GM12875 (cell line): ENCODE measurements around the gene KLRG1.

Source experiments
- H3K4me3 ChIP-seq: one replicate; pipeline ENCODE4 v1.5.1; 2011; ENCODE audit warnings: low read depth, low read length, control low read depth
- CTCF ChIP-seq: IDR thresholded peaks from 2 replicates; pipeline ENCODE4 v1.5.1; 2011; ENCODE audit warnings: low read depth, mild to moderate bottlenecking, control low read depth, inconsistent platforms, low read length, moderate library complexity, borderline replicate concordance; ENCODE audit not compliant: insufficient read depth

Gene KLRG1

GRCh38 chr12:8995021-8995775 lies 5.9 kb downstream of the KLRG1 start:
- TF ChIP-seq CTCF = no peak
- H3K4me3 ChIP-seq = no peak overlapping the region

- TF ChIP-seq CTCF = no peak
- peak overlapping the region; percentile 24 for H3K4me3 ChIP-seq
These were observed 7.5 kb downstream of the KLRG1 start for GRCh38 chr12:8996682-8997405.

GRCh38 chr12:9001233-9001632 lies 11.9 kb downstream of the KLRG1 start:
- TF ChIP-seq CTCF = no peak
- no peak overlapping the region for H3K4me3 ChIP-seq

GRCh38 chr12:9002335-9002734 lies 13.0 kb downstream of the KLRG1 start:
- no peak for TF ChIP-seq CTCF
- H3K4me3 ChIP-seq = no peak overlapping the region

- TF ChIP-seq CTCF = no peak
These were observed 33.2 kb downstream of the KLRG1 start for GRCh38 chr12:9022592-9022991.

GRCh38 chr12:9024512-9024911 lies 35.2 kb downstream of the KLRG1 start:
- H3K4me3 ChIP-seq = no peak overlapping the region
- TF ChIP-seq CTCF = no peak

More at GRCh38 chr12:9022592-9022991, 33.2 kb downstream of the KLRG1 start:
- no peak overlapping the region for H3K4me3 ChIP-seq
